GM12864 (cell line): ENCODE data around the gene TRRAP.

Source experiments
- DNase-seq: peaks from one replicate; pipeline ENCODE4 v3.0.0-alpha.2; 2011; ENCODE audit warnings: low read depth
- H3K4me3 ChIP-seq: 2 replicates; pipeline ENCODE4 v1.5.1; 2011; ENCODE audit warnings: mild to moderate bottlenecking, low read depth, low read length, control low read depth
- CTCF ChIP-seq: IDR thresholded peaks from 2 replicates; pipeline ENCODE4 v1.5.1; 2011; ENCODE audit warnings: low read depth, mild to moderate bottlenecking, moderate library complexity, low read length, control low read depth, inconsistent platforms; ENCODE audit errors: missing control alignments

TRRAP gene

GRCh38 chr7:99024066-99024465, 145.7 kb downstream of the TRRAP start:
- TF ChIP-seq CTCF: no peak
- no peak for DNase-seq
- H3K4me3 ChIP-seq: no peak overlapping the region

- H3K4me3 ChIP-seq: no peak overlapping the region
- TF ChIP-seq CTCF: no peak
- DNase-seq: no peak
Measured at GRCh38 chr7:99027241-99027640, 148.9 kb downstream of the TRRAP start.

GRCh38 chr7:99027841-99028240, 149.5 kb downstream of the TRRAP start:
- H3K4me3 ChIP-seq: no peak overlapping the region
- no peak for TF ChIP-seq CTCF
- no peak for DNase-seq

GRCh38 chr7:99028261-99028973, 150.1 kb downstream of the TRRAP start:
- H3K4me3 ChIP-seq: no peak overlapping the region
- TF ChIP-seq CTCF: no peak
- no peak for DNase-seq

GRCh38 chr7:99029466-99030435, 151.4 kb downstream of the TRRAP start:
- no peak overlapping the region for H3K4me3 ChIP-seq
- TF ChIP-seq CTCF: no peak
- DNase-seq: no peak

GRCh38 chr7:99030457-99030856, 152.1 kb downstream of the TRRAP start:
- TF ChIP-seq CTCF: no peak
- H3K4me3 ChIP-seq: no peak overlapping the region
- no peak for DNase-seq
